KMS-11 (cell line): Measurements from ENCODE around the gene PAPOLB.

Source experiments
- H2AFZ ChIP-seq: fragments of 200-600 bp; sonication (generic); 2 replicates; pipeline ENCODE4 v1.6.1; 2016; ENCODE audit warnings: antibody characterized with exemption, mixed run types, low read depth
- H3K27ac ChIP-seq: fragments of 200-600 bp; sonication (generic); 2 replicates; pipeline ENCODE4 v1.6.1; 2016; ENCODE audit warnings: mild to moderate bottlenecking, mixed run types
- H3K27me3 ChIP-seq: fragments of 200-600 bp; sonication (generic); 2 replicates; pipeline ENCODE4 v1.6.1; 2017; ENCODE audit warnings: mild to moderate bottlenecking, low read depth, mixed run types, moderate library complexity; ENCODE audit not compliant: insufficient read depth
- H3K36me3 ChIP-seq: fragments of 200-600 bp; sonication (generic); 2 replicates; pipeline ENCODE4 v1.6.1; 2017; ENCODE audit warnings: mild to moderate bottlenecking, mixed run types; ENCODE audit not compliant: insufficient read depth
- H3K4me1 ChIP-seq: fragments of 200-600 bp; sonication (generic); 2 replicates; pipeline ENCODE4 v1.6.1; 2016; ENCODE audit warnings: mild to moderate bottlenecking, low read depth, mixed run types; ENCODE audit not compliant: poor library complexity, severe bottlenecking
- H3K4me2 ChIP-seq: fragments of 200-600 bp; sonication (generic); 2 replicates; pipeline ENCODE4 v1.7.0; 2016; ENCODE audit warnings: mild to moderate bottlenecking, mixed run types
- H3K4me3 ChIP-seq: fragments of 200-600 bp; sonication (generic); IDR thresholded peaks from 2 replicates; pipeline ENCODE4 v1.6.1; 2017; ENCODE audit warnings: low read depth, low read length, mixed read lengths; ENCODE audit not compliant: insufficient read depth
- H3K79me2 ChIP-seq: fragments of 200-600 bp; sonication (generic); 2 replicates; pipeline ENCODE4 v1.6.1; 2016; ENCODE audit warnings: low read depth, mixed run types; ENCODE audit not compliant: insufficient read depth
- H3K9ac ChIP-seq: fragments of 200-600 bp; sonication (generic); 2 replicates; pipeline ENCODE4 v1.6.1; 2016; ENCODE audit warnings: mild to moderate bottlenecking, mixed run types
- H4K20me1 ChIP-seq: fragments of 200-600 bp; sonication (generic); 2 replicates; pipeline ENCODE4 v1.6.1; 2016; ENCODE audit warnings: mild to moderate bottlenecking, mixed run types; ENCODE audit not compliant: insufficient read depth
- CTCF ChIP-seq: fragments of 200-600 bp; sonication (generic); conservative IDR thresholded peaks from 2 replicates; pipeline ENCODE4 v1.6.1; 2017; ENCODE audit warnings: low read depth, mild to moderate bottlenecking, antibody characterized with exemption, low read length, moderate library complexity, mixed read lengths

The PAPOLB gene

DNA sequence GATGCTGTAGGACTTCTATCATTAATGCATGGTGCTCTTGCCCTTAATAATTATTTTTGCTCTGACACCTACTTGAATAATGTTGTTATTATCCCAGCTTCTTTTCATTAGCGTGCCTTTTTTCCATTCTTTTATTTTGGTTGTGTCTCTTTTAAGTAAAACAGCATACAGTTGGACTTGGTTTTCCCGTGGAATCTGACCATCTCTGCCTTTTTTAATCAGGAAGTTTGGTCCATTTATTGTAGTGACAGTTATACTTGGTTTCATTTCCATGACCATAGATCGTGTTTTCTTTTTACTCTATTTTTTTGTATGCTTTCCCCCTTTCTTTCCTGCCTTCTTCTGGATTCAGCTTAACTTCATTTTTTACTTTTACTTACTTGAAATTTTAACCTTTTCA lies 4.6 kb downstream of the PAPOLB start:
- Histone ChIP-seq H3K79me2 (no peaks in the 10 kb centered on the region), H3K27ac (no peak overlapping the region), H3K36me3 (no peaks in the 10 kb centered on the region; the same call in 1 of the 2 replicates), H4K20me1 (no peaks in the 10 kb centered on the region), H2AFZ (no peak overlapping the region), H3K4me1 (no peaks in the 10 kb centered on the region), H3K4me2 (no peak overlapping the region), H3K27me3 (no peaks in the 10 kb centered on the region), H3K9ac (no peak overlapping the region), H3K4me3 (no peak overlapping the region)
- TF ChIP-seq CTCF = no peak

- no peaks in the 10 kb centered on the region for H3K79me2 ChIP-seq
- no peaks in the 10 kb centered on the region for H3K27me3 ChIP-seq
- no peak overlapping the region for H3K9ac ChIP-seq
- no peak overlapping the region for H3K4me2 ChIP-seq
- TF ChIP-seq CTCF = no peak
- H4K20me1 ChIP-seq = no peaks in the 10 kb centered on the region
- no peaks in the 10 kb centered on the region; the same call in 1 of the 2 replicates for H3K36me3 ChIP-seq
- no peak overlapping the region for H3K27ac ChIP-seq
- H3K4me3 ChIP-seq = no peak overlapping the region
- H3K4me1 ChIP-seq = no peaks in the 10 kb centered on the region
- H2AFZ ChIP-seq = no peak overlapping the region
Measured at GRCh38 chr7:4856336-4857057, 5.3 kb downstream of the PAPOLB start.

DNA sequence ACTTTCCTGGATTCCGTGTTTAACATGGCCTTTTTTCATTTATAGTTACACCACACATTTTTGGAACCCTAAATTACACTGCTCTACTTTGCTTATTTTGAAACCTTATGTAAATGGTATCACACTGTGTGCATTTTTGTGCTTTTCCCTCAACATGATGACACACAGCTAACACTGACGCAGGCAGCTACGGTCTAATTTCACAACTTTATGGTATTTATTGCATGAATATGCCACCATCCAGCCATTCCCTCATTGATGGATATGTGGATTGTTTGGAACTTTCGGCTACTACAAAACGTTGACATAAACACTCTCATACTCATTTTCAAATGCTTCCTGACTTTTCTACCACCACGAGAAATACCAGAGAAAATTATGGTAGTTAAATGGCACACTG lies 6.9 kb downstream of the PAPOLB start:
- Histone ChIP-seq H3K79me2 (no peaks in the 10 kb centered on the region), H2AFZ (no peak overlapping the region), H3K4me2 (no peak overlapping the region), H3K27ac (no peak overlapping the region), H4K20me1 (no peaks in the 10 kb centered on the region), H3K9ac (no peak overlapping the region), H3K4me1 (no peaks in the 10 kb centered on the region), H3K36me3 (no peaks in the 10 kb centered on the region; the same call in 1 of the 2 replicates), H3K4me3 (no peak overlapping the region), H3K27me3 (no peaks in the 10 kb centered on the region)
- TF ChIP-seq CTCF = no peak

- H3K4me2 ChIP-seq = no peak overlapping the region
Measured at GRCh38 chr7:4851459-4852422, 10.1 kb downstream of the PAPOLB start.

More at GRCh38 chr7:4851459-4852422, 10.1 kb downstream of the PAPOLB start:
- H3K4me1 ChIP-seq = no peaks in the 10 kb centered on the region
- no peaks in the 10 kb centered on the region for H3K79me2 ChIP-seq
- no peak overlapping the region for H3K27ac ChIP-seq
- no peaks in the 10 kb centered on the region; the same call in 1 of the 2 replicates for H3K36me3 ChIP-seq
- H4K20me1 ChIP-seq = no peaks in the 10 kb centered on the region
- H2AFZ ChIP-seq = no peak overlapping the region
- H3K4me3 ChIP-seq = no peak overlapping the region
- no peaks in the 10 kb centered on the region for H3K27me3 ChIP-seq
- no peak overlapping the region for H3K9ac ChIP-seq
- no peak for TF ChIP-seq CTCF
